ENCODE results near the gene GCK. TPM values are rescaled to one million over a fixed set of nuclear protein-coding genes. Genes with fewer than 3 reads are reported as not detected.
"Not testable (repeated sequence)": the region's sequence is repeated elsewhere in the genome, so short reads cannot be mapped to it uniquely, and the experiment has no call there.

Gene GCK
- total and polyA plus RNA-seq, 5 donors from 2014 or later, result 0.47 to 1.2 (median 0.57) TPM; not detected in 1

DNA sequence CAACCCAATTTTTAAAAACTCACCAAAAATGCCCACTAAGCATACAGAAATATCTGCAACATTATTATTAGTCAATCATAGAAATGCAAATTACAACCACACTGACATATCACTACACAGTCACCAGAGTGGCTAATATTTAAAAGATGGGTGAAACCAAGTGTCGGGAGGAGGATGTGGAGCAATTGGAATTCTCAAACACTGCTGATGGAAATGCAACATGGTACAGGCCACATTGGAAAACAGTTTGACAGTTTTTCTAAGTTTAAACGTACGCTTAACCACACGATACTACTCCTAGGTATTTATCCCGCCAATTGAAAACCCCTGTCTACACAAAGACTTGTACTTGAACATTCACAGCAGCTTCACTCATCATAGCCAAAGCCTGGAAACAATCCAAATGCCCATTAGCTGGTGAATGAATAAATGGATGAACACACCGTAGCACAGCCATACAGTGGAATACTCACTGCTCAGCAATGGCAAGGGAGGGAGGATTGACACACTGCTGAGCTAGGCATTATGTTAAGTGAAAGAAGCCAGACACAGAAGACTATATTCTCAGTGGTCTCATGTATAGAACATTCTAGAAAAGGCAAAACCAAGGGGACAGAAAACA, 16.3 kb downstream of the GCK start:
- Mint-ChIP-seq H3K4me3 (no peak overlapping the region), H3K36me3 (no peaks in the 10 kb centered on the region), H3K27me3 (peaks cover 31% of the 10 kb centered on the region), H3K9me3 (peaks cover 0 to 6% (median 0%) of the 10 kb centered on the region in 7 donors), H3K4me1 (peaks cover 0 to under 1% (median 0%) of the 10 kb centered on the region in 4 donors), H3K27ac (no peak overlapping the region)
- DNase-seq, result no peak
- H3K27ac ChIP-seq (ENCODE audit: insufficient read depth, low read length, poor library complexity, severe bottlenecking), result no peak overlapping the region
- H3K36me3 ChIP-seq (ENCODE audit: control insufficient read depth, insufficient read depth, low read length), result no peaks in the 10 kb centered on the region
- no peaks in the 10 kb centered on the region for H3K9me3 ChIP-seq (ENCODE audit: control insufficient read depth in 2 of 2, low read length in 2 of 2)
- no peak overlapping the region for H3K4me3 ChIP-seq (ENCODE audit: low read depth, low read length)
- no peak for ATAC-seq (ENCODE audit: low read depth in 2 of 2)
- no peaks in the 10 kb centered on the region for H3K27me3 ChIP-seq (ENCODE audit: control insufficient read depth, insufficient read depth, low read length)
- no peaks in the 10 kb centered on the region for H3K4me1 ChIP-seq (ENCODE audit: control insufficient read depth, insufficient read depth, low read length, poor library complexity, severe bottlenecking)

DNA sequence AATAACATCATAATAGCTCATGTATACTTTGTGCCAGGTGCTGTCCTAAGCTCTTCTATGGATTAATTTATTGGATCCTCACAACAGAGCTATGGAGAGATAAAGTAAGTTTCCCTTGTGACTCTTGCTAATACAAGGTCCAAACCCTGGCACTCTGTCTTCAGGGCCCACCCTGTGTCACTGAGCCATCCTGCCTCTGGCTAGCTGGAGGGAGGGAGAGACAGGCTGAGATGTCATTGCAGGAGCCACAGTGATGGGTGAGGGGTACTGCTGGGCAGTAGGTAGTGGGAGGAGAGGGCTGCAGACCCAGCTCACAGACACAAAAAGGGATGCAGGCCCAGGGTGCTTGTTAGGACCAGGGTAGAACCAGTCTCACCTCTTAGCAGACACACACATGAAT, 16.9 kb downstream of the GCK start:
- Histone ChIP-seq H3K27ac (ENCODE audit: insufficient read depth, low read length, poor library complexity, severe bottlenecking) (no peak overlapping the region), H3K9me3 (ENCODE audit: control insufficient read depth in 2 of 2, low read length in 2 of 2) (no peaks in the 10 kb centered on the region), H3K36me3 (ENCODE audit: control insufficient read depth, insufficient read depth, low read length) (no peaks in the 10 kb centered on the region), H3K27me3 (ENCODE audit: control insufficient read depth, insufficient read depth, low read length) (no peaks in the 10 kb centered on the region), H3K4me3 (ENCODE audit: low read depth, low read length) (no peak overlapping the region), H3K4me1 (ENCODE audit: control insufficient read depth, insufficient read depth, low read length, poor library complexity, severe bottlenecking) (no peaks in the 10 kb centered on the region)
- Mint-ChIP-seq H3K4me1 (peaks cover 0 to 3% (median 0%) of the 10 kb centered on the region in 4 donors), H3K36me3 (no peaks in the 10 kb centered on the region), H3K9me3 (peaks cover 0 to 6% (median 0%) of the 10 kb centered on the region in 7 donors), H3K27me3 (peaks cover 34% of the 10 kb centered on the region), H3K4me3 (no peak overlapping the region), H3K27ac (no peak overlapping the region)
- DNase-seq, result no peak
- ATAC-seq (ENCODE audit: low read depth in 2 of 2), result no peak

DNA sequence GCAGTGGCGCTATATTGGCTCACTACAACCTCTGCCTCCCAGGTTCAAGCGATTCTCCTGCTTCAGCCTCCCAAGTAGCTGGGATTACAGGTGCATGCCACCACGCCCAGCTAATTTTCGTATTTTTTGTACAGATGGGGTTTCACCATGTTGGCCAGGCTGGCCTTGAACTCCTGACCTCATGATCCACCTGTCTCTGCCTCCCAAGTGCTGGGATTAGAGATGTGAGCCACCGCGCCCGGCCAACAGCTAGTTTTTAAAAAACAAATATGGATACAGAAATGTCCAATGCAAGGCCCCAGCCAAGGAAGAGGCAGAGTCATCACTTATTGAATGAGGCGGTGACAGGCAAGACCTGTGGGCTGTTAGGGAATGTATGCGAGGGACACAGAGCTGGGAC, 17.3 kb downstream of the GCK start:
- not testable (repeated sequence) for DNase-seq; H3K4me3 Mint-ChIP-seq; H3K4me3 ChIP-seq (ENCODE audit: low read depth, low read length); H3K9me3 ChIP-seq (ENCODE audit: control insufficient read depth in 2 of 2, low read length in 2 of 2); H3K36me3 Mint-ChIP-seq; H3K27ac ChIP-seq (ENCODE audit: insufficient read depth, low read length, poor library complexity, severe bottlenecking); H3K4me1 ChIP-seq (ENCODE audit: control insufficient read depth, insufficient read depth, low read length, poor library complexity, severe bottlenecking); H3K27me3 ChIP-seq (ENCODE audit: control insufficient read depth, insufficient read depth, low read length); H3K9me3 Mint-ChIP-seq; H3K36me3 ChIP-seq (ENCODE audit: control insufficient read depth, insufficient read depth, low read length); H3K4me1 Mint-ChIP-seq; H3K27ac Mint-ChIP-seq; ATAC-seq (ENCODE audit: low read depth in 2 of 2)
- peaks cover 35% of the 10 kb centered on the region for H3K27me3 Mint-ChIP-seq

DNA sequence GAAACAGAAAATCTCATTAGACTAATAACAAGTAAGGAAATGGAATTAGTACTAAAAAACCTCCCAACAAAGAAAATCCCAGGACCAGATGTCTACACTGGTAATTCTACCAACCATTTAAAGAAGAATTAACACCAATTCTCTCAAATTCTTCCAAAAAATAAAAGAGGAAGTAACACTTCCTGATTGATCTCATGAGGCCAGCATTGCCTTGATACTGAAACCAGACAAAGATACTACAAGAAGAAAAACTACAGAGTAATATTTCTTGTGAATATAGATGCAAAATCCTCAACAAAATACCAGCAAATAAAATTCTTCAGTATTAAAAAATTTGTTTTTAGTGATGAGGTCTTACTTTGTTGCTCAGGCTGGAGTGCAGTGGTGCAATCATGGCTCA, 21.3 kb downstream of the GCK start:
- Mint-ChIP-seq H3K36me3 (no peaks in the 10 kb centered on the region), H3K4me1 (peaks cover 0 to 3% (median 0%) of the 10 kb centered on the region in 4 donors), H3K27me3 (peaks cover 28% of the 10 kb centered on the region), H3K9me3 (peaks cover 0 to 7% (median 0%) of the 10 kb centered on the region in 7 donors), H3K4me3 (no peak overlapping the region), H3K27ac (no peak overlapping the region)
- Histone ChIP-seq H3K27me3 (ENCODE audit: control insufficient read depth, insufficient read depth, low read length) (peaks cover 4% of the 10 kb centered on the region), H3K4me1 (ENCODE audit: control insufficient read depth, insufficient read depth, low read length, poor library complexity, severe bottlenecking) (no peaks in the 10 kb centered on the region), H3K4me3 (ENCODE audit: low read depth, low read length) (no peak overlapping the region), H3K36me3 (ENCODE audit: control insufficient read depth, insufficient read depth, low read length) (no peaks in the 10 kb centered on the region), H3K9me3 (ENCODE audit: control insufficient read depth in 2 of 2, low read length in 2 of 2) (no peaks in the 10 kb centered on the region), H3K27ac (ENCODE audit: insufficient read depth, low read length, poor library complexity, severe bottlenecking) (no peak overlapping the region)
- DNase-seq, result no peak
- ATAC-seq (ENCODE audit: low read depth in 2 of 2), result no peak

DNA sequence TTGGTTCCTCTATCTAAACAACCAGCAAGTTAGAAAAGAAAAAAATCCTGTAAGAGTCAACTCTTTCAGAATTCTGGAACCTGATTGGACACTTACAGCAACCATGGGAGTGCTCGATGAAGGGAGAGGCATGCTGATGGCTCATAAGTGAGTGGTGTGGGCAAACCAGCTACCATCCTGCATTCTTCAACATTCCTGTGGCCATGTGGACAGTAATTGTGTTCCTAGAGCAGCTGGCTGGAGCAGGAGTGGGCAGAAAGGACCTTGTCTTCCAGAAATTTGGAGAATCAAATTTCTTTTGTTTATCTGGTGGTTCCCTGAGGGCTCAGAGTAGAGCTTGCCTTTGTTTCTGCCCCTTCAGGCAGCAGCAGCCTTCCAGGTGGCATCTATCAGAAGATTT, 25.6 kb downstream of the GCK start:
- no peaks in the 10 kb centered on the region for H3K36me3 Mint-ChIP-seq
- H3K27me3 ChIP-seq (ENCODE audit: control insufficient read depth, insufficient read depth, low read length), result peaks cover 8% of the 10 kb centered on the region
- no peaks in the 10 kb centered on the region for H3K4me1 ChIP-seq (ENCODE audit: control insufficient read depth, insufficient read depth, low read length, poor library complexity, severe bottlenecking)
- no peak overlapping the region for H3K4me3 Mint-ChIP-seq
- ATAC-seq (ENCODE audit: low read depth in 2 of 2), result no peak
- no peak overlapping the region for H3K27ac Mint-ChIP-seq
- DNase-seq, result no peak
- H3K9me3 Mint-ChIP-seq, result peaks cover 0 to 7% (median 0%) of the 10 kb centered on the region in 7 donors
- peaks cover 0 to 3% (median 0%) of the 10 kb centered on the region in 4 donors for H3K4me1 Mint-ChIP-seq
- peaks cover 25% of the 10 kb centered on the region for H3K27me3 Mint-ChIP-seq
- H3K9me3 ChIP-seq (ENCODE audit: control insufficient read depth in 2 of 2, low read length in 2 of 2), result no peaks in the 10 kb centered on the region
- no peak overlapping the region for H3K27ac ChIP-seq (ENCODE audit: insufficient read depth, low read length, poor library complexity, severe bottlenecking)
- no peak overlapping the region for H3K4me3 ChIP-seq (ENCODE audit: low read depth, low read length)
- H3K36me3 ChIP-seq (ENCODE audit: control insufficient read depth, insufficient read depth, low read length), result no peaks in the 10 kb centered on the region

DNA sequence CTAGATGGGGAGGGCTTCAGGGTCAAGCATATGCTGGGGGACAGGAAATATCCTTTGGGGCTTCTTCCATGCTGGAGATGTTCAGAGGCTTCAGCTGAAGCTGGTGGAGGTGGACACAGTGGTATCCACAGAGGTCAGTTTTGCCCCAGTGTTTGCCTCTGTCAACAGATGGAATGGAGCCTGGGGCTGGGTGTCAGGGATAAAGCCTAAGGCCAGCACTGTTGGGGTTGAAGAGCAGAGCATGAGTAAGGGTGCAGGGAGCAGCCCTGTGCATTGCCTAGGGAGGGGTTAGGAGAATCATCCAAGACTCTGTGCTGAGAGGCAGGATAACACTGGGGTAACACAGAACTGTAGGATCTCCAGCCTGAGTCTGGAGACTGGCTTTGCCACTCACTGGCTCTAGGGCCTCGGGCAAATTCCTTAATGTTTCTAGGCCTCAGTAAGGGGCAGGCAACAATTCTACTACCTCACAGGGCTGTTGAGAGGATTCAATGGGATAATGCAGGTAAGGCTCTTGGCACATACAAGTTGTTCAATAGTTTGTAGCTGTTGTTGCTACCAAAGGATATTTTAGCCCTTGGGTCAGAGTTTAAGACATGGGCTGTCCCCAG, 26.3 kb downstream of the GCK start:
- H3K27me3 Mint-ChIP-seq, result peaks cover 22% of the 10 kb centered on the region
- peaks cover 8% of the 10 kb centered on the region for H3K27me3 ChIP-seq (ENCODE audit: control insufficient read depth, insufficient read depth, low read length)
- H3K36me3 Mint-ChIP-seq, result no peaks in the 10 kb centered on the region
- peaks cover 0 to 2% (median 0%) of the 10 kb centered on the region in 4 donors for H3K4me1 Mint-ChIP-seq
- H3K4me3 Mint-ChIP-seq, result no peak overlapping the region
- DNase-seq (no peak), ATAC-seq (ENCODE audit: low read depth in 2 of 2) (no peak)
- no peak overlapping the region for H3K27ac Mint-ChIP-seq
- H3K9me3 Mint-ChIP-seq, result peaks cover 0 to 7% (median 0%) of the 10 kb centered on the region in 7 donors
- H3K4me3 ChIP-seq (ENCODE audit: low read depth, low read length), result no peak overlapping the region
- no peaks in the 10 kb centered on the region for H3K4me1 ChIP-seq (ENCODE audit: control insufficient read depth, insufficient read depth, low read length, poor library complexity, severe bottlenecking)
- H3K9me3 ChIP-seq (ENCODE audit: control insufficient read depth in 2 of 2, low read length in 2 of 2), result no peaks in the 10 kb centered on the region
- H3K27ac ChIP-seq (ENCODE audit: insufficient read depth, low read length, poor library complexity, severe bottlenecking), result no peak overlapping the region
- H3K36me3 ChIP-seq (ENCODE audit: control insufficient read depth, insufficient read depth, low read length), result no peaks in the 10 kb centered on the region

DNA sequence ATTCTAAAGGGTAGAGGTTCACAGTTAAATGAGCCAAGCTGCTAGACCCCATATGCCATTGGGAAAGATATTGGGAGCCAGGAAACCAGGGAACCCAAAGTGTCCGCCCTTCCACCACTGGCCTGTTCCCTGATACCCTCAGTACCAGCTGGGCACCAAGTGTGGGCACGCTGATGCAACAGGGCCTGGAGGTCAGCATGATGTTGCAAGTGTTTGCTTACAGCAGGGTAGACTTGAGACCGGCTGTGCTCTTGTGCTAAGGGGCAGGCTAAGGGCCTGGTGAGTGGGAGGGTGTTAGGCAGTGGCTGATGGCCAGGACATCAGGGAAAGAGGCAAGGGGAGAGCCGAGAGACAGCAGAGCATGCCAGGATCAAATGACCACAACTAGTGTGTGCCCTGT, 27.1 kb downstream of the GCK start:
- DNase-seq (no peak), ATAC-seq (ENCODE audit: low read depth in 2 of 2) (no peak)
- Mint-ChIP-seq H3K27ac (no peak overlapping the region), H3K4me3 (no peak overlapping the region), H3K27me3 (peaks cover 16% of the 10 kb centered on the region), H3K4me1 (no peaks in the 10 kb centered on the region), H3K36me3 (no peaks in the 10 kb centered on the region), H3K9me3 (peaks cover 0 to 7% (median 0%) of the 10 kb centered on the region in 7 donors)
- Histone ChIP-seq H3K36me3 (ENCODE audit: control insufficient read depth, insufficient read depth, low read length) (no peaks in the 10 kb centered on the region), H3K4me1 (ENCODE audit: control insufficient read depth, insufficient read depth, low read length, poor library complexity, severe bottlenecking) (no peaks in the 10 kb centered on the region), H3K27me3 (ENCODE audit: control insufficient read depth, insufficient read depth, low read length) (peaks cover 8% of the 10 kb centered on the region), H3K4me3 (ENCODE audit: low read depth, low read length) (no peak overlapping the region), H3K9me3 (ENCODE audit: control insufficient read depth in 2 of 2, low read length in 2 of 2) (no peaks in the 10 kb centered on the region), H3K27ac (ENCODE audit: insufficient read depth, low read length, poor library complexity, severe bottlenecking) (no peak overlapping the region)

DNA sequence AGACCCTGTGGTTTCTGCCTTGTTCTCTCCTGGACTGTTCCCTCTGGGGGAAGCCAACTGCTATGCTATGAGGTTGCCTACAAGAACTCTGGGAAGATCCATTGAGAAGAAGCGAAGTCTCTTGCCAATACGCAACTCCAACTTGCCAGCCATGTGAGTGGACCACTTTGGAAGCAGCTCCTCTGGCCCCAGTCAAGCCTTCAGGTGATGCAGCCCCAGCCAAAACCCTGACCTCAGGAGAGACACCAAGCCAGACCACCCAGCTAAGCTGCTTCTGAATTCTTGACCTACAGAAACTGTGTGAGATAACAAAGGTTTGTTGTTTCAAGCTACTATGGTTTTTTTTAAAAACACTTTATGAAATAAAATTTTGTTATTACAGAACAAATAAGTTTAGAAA, 27.9 kb downstream of the GCK start:
- H3K36me3 ChIP-seq (ENCODE audit: control insufficient read depth, insufficient read depth, low read length), result no peaks in the 10 kb centered on the region
- DNase-seq, result no peak
- H3K9me3 ChIP-seq (ENCODE audit: control insufficient read depth in 2 of 2, low read length in 2 of 2), result no peaks in the 10 kb centered on the region
- peaks cover 13% of the 10 kb centered on the region for H3K27me3 Mint-ChIP-seq
- H3K27me3 ChIP-seq (ENCODE audit: control insufficient read depth, insufficient read depth, low read length), result peaks cover 8% of the 10 kb centered on the region
- H3K36me3 Mint-ChIP-seq, result no peaks in the 10 kb centered on the region
- H3K27ac Mint-ChIP-seq, result no peak overlapping the region
- H3K27ac ChIP-seq (ENCODE audit: insufficient read depth, low read length, poor library complexity, severe bottlenecking), result no peak overlapping the region
- H3K4me3 ChIP-seq (ENCODE audit: low read depth, low read length), result no peak overlapping the region
- H3K4me1 ChIP-seq (ENCODE audit: control insufficient read depth, insufficient read depth, low read length, poor library complexity, severe bottlenecking), result no peaks in the 10 kb centered on the region
- H3K4me1 Mint-ChIP-seq, result no peaks in the 10 kb centered on the region
- H3K9me3 Mint-ChIP-seq, result peaks cover 0 to 7% (median 0%) of the 10 kb centered on the region in 7 donors
- H3K4me3 Mint-ChIP-seq, result no peak overlapping the region
- ATAC-seq (ENCODE audit: low read depth in 2 of 2), result no peak
